Gastroesophageal sphincter (tissue), 3 donors: ENCODE results near the gene PCBD2.

Experiments used
- EP300 ChIP-seq: sonication (generic); formaldehyde crosslinking; IDR thresholded peaks from one replicate; pipeline ENCODE4 v1.6.1; 2017; ENCODE audit warnings: antibody characterized with exemption, mild to moderate bottlenecking
- POLR2A ChIP-seq, 2 donors: fragments of 450-650 bp; IDR thresholded peaks; one replicate each; pipeline ENCODE4 v1.6.1; 2017; ENCODE audit warnings: antibody characterized with exemption in 2 of 2, mild to moderate bottlenecking in 2 of 2, moderate library complexity in 1 of 2
- POLR2AphosphoS5 ChIP-seq: sonication (generic); formaldehyde crosslinking; IDR thresholded peaks from one replicate; pipeline ENCODE4 v1.6.1; 2017; ENCODE audit warnings: antibody characterized with exemption
- TF ChIP-seq, protein P1 (sequence below), 4 experiments: fragments of 200-600 bp in 2 of 4; fragments of 450-650 bp in 2 of 4; sonication (generic) in 1 of 4; IDR thresholded peaks; one replicate each; pipeline ENCODE4 v1.5.1; 2017 to 2019; ENCODE audit warnings: antibody characterized with exemption in 4 of 4, mild to moderate bottlenecking in 2 of 4, moderate library complexity in 2 of 4

DNA sequence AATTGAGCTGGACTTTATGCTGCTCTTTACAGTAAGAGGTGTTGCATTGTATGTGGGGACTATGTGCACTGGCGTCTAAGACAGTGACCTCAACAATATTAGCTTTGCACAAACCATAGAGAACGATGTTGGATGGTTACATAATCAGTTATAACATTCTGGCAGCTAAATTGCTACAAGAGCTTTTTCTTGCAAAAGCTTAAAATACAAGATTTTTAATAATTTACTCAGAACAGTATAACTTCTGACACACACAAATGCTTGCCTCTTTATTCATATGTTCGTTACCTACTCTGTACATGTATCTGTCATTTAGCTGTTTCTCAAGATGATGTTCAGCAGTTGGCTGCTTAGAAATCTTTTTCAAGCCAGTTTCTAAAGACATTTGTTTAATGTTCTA is 47.5 kb upstream of the PCBD2 start:
- TF ChIP-seq, protein P1, sequence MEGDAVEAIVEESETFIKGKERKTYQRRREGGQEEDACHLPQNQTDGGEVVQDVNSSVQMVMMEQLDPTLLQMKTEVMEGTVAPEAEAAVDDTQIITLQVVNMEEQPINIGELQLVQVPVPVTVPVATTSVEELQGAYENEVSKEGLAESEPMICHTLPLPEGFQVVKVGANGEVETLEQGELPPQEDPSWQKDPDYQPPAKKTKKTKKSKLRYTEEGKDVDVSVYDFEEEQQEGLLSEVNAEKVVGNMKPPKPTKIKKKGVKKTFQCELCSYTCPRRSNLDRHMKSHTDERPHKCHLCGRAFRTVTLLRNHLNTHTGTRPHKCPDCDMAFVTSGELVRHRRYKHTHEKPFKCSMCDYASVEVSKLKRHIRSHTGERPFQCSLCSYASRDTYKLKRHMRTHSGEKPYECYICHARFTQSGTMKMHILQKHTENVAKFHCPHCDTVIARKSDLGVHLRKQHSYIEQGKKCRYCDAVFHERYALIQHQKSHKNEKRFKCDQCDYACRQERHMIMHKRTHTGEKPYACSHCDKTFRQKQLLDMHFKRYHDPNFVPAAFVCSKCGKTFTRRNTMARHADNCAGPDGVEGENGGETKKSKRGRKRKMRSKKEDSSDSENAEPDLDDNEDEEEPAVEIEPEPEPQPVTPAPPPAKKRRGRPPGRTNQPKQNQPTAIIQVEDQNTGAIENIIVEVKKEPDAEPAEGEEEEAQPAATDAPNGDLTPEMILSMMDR (IDR thresholded peaks at IDR 0.05) = no peak
- TF ChIP-seq EP300 = no peak
- no peak for TF ChIP-seq POLR2A (IDR thresholded peaks at IDR 0.05)
- TF ChIP-seq POLR2AphosphoS5 = no peak
